Measurements from ENCODE around the gene PCSK1. TPM values are rescaled to one million over a fixed set of nuclear protein-coding genes. Genes with fewer than 3 reads are reported as not detected.
A peak's percentile ranks its signal among the peaks of the same experiment; 100 is the strongest.
"Not testable (repeated sequence)": the region's sequence is repeated elsewhere in the genome, so short reads cannot be mapped to it uniquely, and the experiment has no call there.

PCSK1 gene
- total RNA-seq, 1 donor from 2014 or later: not detected

DNA sequence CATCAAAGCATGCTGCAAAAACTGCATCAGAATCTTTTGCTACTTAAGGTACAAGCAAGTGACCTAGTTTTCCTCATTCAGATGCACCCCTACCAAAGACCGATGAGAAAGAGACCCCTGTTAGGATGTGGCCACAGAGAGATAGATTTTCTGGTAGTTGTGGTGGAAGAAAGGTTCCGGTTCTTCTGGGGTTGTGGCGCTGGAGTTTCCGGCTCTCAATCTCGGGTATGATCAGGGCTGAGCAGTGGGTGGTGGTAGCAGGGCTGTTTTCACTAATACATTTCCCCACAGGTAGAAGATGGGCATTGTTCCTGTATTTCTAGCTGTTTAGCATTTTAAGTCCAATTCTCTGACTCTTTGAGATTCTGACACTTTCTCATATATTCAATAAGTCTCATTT, 58.4 kb downstream of the PCSK1 start:
- no peak for DNase-seq (ENCODE audit: low spot score)
- no peak for ATAC-seq

DNA sequence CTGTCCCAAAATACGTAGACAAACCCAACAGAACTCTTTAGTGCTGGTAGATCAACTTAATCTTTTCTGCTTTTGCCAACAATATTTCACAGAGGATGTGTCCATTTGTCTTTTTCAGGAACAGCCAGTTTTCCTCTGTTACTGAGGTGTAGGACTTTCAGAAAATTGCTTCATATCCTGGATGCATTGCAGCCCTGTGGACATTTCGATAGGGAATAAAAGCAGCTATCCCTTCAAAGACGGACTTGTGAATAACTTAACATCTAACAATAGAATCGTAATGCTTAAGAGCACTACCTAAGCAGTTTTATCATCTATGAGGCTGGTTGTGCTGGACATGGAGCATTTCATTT, 59.7 kb downstream of the PCSK1 start:
- DNase-seq (ENCODE audit: low spot score) (no peak), ATAC-seq (no peak)

DNA sequence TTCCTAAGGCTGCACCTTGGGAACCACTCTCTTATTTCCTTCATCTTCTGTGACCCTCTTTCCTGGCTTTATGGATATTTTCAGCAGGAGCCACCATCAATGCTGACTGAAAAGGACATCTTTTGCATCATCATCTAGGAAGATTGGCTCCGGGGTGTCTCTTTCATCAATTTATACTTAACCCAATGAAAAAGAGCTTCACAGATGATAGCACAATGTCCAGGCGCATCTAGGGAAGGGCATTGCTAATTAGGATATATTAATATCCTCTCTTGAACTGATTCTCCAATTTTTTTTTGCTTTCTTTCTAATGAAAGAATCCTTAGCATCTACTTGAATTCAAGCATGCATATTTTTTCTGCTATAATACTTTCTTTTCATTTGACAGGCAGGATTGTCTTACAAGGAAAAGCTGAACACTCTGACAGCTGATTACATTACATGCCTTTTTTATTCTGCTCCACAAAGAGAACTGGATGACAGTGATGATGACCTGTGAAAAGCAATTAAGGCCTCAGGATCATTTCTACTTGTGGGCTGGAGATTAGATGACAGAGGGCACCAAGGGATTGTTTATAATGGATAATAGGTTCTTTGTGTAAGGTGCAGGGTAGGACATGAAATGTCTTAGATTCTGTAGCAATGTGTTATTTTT, 60.2 kb downstream of the PCSK1 start:
- ATAC-seq (no peak), DNase-seq (ENCODE audit: low spot score) (no peak)

DNA sequence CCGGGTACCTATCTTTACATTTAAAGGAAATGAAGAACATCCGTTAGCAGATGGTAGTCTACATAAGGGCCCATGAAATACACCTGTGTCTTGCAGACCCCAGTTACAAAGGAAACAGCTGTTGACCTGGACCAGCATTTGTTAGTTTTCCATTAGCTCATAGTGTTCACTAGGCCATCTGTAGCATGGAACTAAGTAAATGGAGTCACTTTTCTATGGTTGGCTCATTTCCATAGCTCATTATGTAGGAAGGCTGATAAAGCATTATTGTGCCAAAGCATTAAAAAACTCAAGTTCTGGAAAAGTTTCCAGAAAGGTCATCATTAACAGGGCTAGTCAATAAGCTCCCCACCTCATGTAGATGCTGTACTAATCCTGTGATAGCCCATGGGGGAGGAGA, 62.1 kb downstream of the PCSK1 start:
- no peak for DNase-seq (ENCODE audit: low spot score)
- ATAC-seq: no peak

DNA sequence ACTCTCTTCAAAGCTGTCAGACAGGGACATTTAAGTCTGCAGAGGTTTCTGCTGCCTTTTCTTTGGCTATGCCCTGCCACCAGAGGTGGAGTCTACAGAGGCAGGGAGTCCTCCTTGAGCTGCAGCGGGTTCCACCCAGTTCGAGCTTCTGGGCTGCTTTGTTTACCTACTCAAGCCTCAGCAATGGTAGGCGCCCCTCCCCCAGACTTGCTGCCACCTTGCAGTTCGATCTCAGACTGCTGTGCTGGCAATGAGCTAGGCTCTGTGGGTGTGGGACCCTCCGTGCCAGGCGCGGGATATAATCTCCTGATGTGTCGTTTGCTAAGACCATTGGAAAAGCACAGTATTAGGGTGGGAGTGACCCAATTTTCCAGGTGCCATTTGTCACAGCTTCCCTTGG, 65.7 kb downstream of the PCSK1 start:
- not testable (repeated sequence) for ATAC-seq; DNase-seq (ENCODE audit: low spot score)

DNA sequence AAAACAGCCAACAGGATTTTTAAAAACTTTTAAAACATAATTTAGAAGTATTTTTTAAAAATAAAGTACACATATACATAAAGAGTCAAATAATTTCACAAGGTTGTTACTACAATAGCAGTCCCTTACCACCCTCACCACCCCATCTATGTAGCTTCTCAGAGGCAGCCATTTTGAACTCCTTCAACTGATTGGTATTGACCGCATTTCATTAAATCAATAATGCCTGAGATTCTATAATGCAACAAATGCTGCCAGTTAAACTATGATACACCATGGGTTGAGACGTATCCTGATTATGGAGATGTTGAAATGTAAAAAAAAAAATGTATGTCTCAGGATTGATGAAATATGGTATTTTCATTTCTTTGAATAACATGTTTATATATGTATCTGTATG, 78.8 kb downstream of the PCSK1 start:
- ATAC-seq (no peak), DNase-seq (ENCODE audit: low spot score) (no peak)

DNA sequence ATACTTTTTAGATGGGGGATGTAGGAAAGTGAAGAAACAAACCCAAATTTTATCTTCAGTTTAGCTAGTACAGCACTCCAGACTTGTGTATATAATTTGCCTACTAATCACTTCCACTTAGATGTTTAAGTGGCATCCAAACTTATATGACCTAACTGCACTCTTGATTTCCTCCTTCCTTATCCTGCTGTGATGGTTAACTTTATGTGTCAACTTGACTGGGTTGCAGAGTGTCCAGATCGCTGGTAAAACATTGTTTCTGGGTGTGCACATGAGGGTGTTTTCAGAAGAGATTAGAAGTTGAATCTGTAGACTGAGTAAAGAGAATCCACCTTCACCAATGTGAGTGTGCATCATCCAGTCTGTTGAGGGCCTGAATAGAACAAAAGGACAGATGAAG, 79.8 kb downstream of the PCSK1 start:
- ATAC-seq (no peak), DNase-seq (ENCODE audit: low spot score) (no peak)

DNA sequence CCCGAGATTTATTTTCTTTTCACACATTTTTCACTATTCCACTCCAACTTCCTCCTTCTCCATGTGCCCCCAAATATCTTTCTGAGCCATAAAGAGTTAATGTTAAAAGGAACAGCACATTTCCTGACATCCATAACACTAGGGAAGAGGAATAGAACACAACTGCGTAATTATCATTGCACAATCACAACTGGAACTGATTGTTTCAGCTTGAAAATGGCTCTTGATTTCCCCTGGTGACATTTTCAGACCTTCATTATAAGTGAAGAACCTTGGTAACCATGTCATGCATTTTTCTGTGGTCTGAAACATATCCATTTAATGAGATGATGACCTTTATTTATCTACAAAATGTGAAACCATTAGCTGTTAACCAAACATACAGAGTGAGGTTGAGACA, 82.4 kb downstream of the PCSK1 start:
- ATAC-seq: peak; percentile 20
- DNase-seq (ENCODE audit: low spot score): no peak

DNA sequence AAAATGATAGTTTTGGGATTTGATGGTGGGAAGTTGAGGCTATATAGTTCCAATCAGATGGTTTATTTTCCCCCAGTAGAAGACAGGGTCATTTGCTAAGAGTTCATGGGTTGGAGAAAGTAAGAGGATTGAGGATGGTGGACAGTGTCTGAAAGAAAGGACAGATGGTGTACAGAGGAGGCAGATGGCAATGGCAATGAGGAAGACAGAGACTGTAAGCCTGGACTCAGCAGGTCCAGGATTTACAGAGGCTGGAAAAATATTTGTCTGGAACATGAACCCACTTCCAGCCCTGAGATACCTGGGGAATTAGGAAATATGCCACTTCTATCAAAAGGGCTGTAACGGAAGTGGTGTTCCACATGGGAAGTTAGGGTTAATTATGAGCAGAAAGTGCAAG, 84.5 kb downstream of the PCSK1 start:
- ATAC-seq: no peak
- no peak for DNase-seq (ENCODE audit: low spot score)

DNA sequence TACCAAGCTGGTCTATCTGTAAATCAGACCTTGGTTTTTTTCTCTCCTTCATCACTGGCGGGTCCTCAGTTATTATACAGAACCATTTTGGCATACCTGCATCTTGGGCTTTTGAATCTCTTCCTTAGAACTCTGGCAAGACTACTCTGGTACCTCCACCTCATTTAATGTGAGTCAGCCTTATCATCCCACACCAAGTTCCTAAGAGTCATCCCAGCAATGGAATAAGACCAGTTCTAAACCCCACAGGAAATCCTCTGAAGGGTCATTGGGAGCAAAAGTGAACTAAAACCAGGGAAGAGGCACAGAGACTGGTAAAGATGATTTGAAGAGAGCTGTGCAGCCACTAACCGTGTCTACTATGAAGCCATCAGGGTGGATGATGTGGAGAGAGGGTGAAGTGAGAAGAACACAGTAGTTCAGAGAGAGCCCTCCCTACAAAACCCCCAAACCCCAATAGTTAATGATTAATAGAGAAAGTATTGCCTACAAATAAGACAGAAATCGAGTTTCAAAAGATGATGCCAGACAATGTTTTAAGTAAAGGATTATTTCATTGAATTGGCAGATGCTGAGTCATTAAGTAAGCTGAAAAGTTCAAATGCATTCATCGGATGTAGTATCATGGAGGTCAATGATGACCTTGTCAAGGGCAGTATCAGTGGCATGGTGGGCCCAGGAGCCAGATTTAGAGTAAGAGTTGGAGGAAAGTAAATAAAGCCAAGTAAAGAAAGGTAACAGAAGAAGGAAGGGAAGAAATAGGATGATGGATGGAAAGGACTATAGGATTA, 85.4 kb downstream of the PCSK1 start:
- ATAC-seq: no peak

DNA sequence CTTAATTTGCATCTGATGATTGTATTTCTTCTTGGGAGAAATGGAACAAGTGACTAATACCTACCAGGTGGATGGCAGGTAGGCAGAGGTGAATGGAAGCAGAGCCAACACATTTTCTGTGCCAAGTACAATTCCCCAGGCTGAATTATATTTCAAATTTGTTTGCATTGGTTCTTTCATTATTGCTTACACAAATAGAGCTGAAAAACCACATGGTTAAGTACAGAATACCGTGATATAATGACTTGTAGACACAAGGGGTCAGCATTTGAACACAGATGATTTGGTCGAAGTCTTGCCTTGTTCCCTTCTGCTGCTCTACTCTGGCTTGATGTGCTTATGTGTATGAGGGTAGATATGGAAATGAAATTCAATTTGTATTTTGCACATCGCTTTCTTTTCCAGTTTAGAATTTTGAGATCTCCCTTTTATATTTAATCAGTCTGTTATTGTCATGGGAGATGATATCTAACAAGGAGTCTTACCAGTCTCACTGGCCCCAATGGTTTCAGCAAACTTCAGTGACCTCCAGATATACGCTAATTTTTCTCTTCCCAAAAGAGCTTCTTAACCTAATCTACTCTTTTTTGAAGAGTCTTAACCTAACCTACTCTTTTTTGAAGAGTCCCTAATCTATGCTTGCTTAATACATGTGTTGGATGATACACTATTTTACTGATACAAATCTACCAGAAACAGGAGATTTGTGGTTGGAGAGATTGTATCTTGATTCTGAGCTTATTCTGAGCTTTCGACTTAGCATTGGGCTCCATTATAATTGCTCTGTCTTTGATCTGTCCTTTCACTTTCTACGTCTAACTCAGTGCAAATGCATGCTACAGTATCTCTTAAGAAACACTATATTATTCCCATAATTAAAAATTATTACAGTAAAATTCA, 88.1 kb downstream of the PCSK1 start:
- DNase-seq (ENCODE audit: low spot score) (no peak), ATAC-seq (peak; percentile 85)

More for the DNA sequence above, 85.4 kb downstream of the PCSK1 start:
- DNase-seq (ENCODE audit: low spot score): no peak

DNA sequence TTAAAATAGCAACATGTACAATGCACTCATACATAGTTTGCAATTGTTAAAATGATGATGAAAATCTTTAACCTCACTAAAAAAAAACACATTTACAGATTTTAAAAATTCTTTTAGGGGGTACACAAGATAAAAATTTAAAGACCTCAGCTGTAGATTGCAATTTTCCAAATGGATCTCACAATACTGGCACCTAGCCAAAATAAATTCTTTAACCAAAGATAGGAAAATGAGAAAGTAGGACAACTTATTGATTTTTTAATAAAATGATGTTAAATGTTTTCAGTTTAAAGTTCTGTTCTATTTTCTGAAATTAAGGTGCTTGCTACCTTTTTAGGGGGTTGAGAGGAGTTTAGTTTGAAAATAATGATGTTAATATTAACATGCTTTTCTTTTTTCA, 90.0 kb downstream of the PCSK1 start:
- no peak for ATAC-seq

DNA sequence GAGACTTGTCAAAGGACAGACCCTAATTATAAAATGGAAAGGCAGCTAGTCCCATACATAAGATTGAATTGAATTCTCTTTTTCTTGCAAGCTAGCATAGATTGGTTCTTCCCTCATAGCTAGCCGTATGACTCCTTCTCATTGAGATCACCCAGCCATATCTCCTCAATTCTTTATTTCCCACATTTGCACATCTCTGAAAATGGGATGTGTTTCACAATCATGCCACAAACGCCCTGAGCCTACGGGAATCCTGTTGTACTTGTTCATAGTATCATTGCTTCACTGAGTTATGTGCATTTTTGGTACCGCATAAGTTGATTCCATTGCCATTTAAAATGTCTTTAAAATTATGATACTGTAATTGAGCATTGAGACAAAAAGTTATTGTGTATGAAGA, 90.5 kb downstream of the PCSK1 start:
- DNase-seq (ENCODE audit: low spot score): no peak
- ATAC-seq: no peak

More for the DNA sequence above, 90.0 kb downstream of the PCSK1 start:
- DNase-seq (ENCODE audit: low spot score): no peak

Other genes with a start within 250 kb of the PCSK1 start
- gene CAST, start 229.1 kb upstream of the PCSK1 start, total RNA-seq: 84.4 TPM